Sigmoid colon (tissue), 7 donors: ENCODE measurements around the gene CHMP2A. TPM values are rescaled to one million over a fixed set of nuclear protein-coding genes. Genes with fewer than 3 reads are reported as not detected.
"Not testable (repeated sequence)": the region's sequence is repeated elsewhere in the genome, so short reads cannot be mapped to it uniquely, and the experiment has no call there.

ENCODE experiments used
- DNase-seq: peaks from one replicate; pipeline ENCODE4 v3.0.0-alpha.2; 2019
- H3K27ac ChIP-seq, 4 donors: fragments of 200-600 bp; sonication (generic); one replicate each; pipeline ENCODE4 v1.5.1; 2016 to 2019; ENCODE audit warnings: mild to moderate bottlenecking in 1 of 4
- H3K27me3 ChIP-seq, 3 donors: fragments of 200-600 bp; sonication (generic); one replicate each; pipeline ENCODE4 v1.5.1; 2019; ENCODE audit warnings: mild to moderate bottlenecking in 1 of 3
- H3K36me3 ChIP-seq, 4 donors: fragments of 200-600 bp; sonication (generic); one replicate each; pipeline ENCODE4 v1.5.1; 2016 to 2019
- H3K4me1 ChIP-seq, 4 donors: fragments of 200-600 bp; sonication (generic); one replicate each; pipeline ENCODE4 v1.5.1; 2017 to 2019
- H3K4me3 ChIP-seq, 4 donors: fragments of 200-600 bp; sonication (generic); one replicate each; pipeline ENCODE4 v1.5.1; 2017 to 2019; ENCODE audit warnings: mild to moderate bottlenecking in 2 of 4, moderate library complexity in 1 of 4
- H3K9me3 ChIP-seq, 4 donors: fragments of 200-600 bp in 3 of 4; sonication (generic) in 3 of 4; one replicate each; pipeline versions ENCODE4 v1.5.1 to v1.6.1; 2013 to 2019
- EP300 ChIP-seq, 4 donors: sonication (generic); formaldehyde crosslinking; IDR thresholded peaks; one replicate each; pipeline ENCODE4 v1.6.1; 2017; ENCODE audit warnings: antibody characterized with exemption in 4 of 4
- POLR2A ChIP-seq, 2 donors: fragments of 450-650 bp; IDR thresholded peaks; one replicate each; pipeline ENCODE4 v1.6.1; 2016; ENCODE audit warnings: antibody characterized with exemption in 2 of 2, mild to moderate bottlenecking in 2 of 2, moderate library complexity in 2 of 2
- POLR2AphosphoS5 ChIP-seq, 4 donors: sonication (generic); formaldehyde crosslinking; IDR thresholded peaks; one replicate each; pipeline ENCODE4 v1.6.1; 2017; ENCODE audit warnings: antibody characterized with exemption in 4 of 4
- WGBS, 2 donors: extraction: QIAGEN DNeasy Blood & Tissue Kit; methylation state at CpG; one replicate each; pipeline ENCODE4 v1.1.7; 2013; 5-methylcytosine and 5-hydroxymethylcytosine counted together
- intact Hi-C: fragments of 100-400 bp; cut with DNase I; formaldehyde crosslinking; loops from one replicate; pipeline ENCODE4 v1.15.1; 2023
- polyA plus RNA-seq, 3 donors: library from polyadenylated mRNA; stranded (reverse); fragments of 200-250 nt; gene quantifications; one replicate each; pipeline ENCODE4 v1.2.3, GENCODE V29; 2013
- small RNA-seq, 3 donors: library from RNA; depleted of rRNA; stranded (forward); fragments of <200 nt; gene quantifications; one replicate each; pipeline ENCODE3, GENCODE V24; 2016
- total RNA-seq, 4 donors: library from RNA; depleted of rRNA; stranded (reverse); fragments of >200 nt; gene quantifications; one replicate each; pipeline ENCODE4 v1.1.0, GENCODE V29; 2016
- TF ChIP-seq, protein P1 (sequence below), 4 experiments: fragments of 450-650 bp in 3 of 4; fragments of 200-600 bp in 1 of 4; IDR thresholded peaks; one replicate each; pipeline ENCODE4 v1.5.1; 2016 to 2019; ENCODE audit warnings: antibody characterized with exemption in 4 of 4, mild to moderate bottlenecking in 3 of 4, moderate library complexity in 2 of 4
- donor health status: healthy with polysubstance abuse.
- donor health status: Bipolar disorder and iron deficiency.
- donor health status: healthy.

CHMP2A gene
- total and polyA plus RNA-seq, 7 donors = 101 to 372 (median 144) TPM

DNA sequence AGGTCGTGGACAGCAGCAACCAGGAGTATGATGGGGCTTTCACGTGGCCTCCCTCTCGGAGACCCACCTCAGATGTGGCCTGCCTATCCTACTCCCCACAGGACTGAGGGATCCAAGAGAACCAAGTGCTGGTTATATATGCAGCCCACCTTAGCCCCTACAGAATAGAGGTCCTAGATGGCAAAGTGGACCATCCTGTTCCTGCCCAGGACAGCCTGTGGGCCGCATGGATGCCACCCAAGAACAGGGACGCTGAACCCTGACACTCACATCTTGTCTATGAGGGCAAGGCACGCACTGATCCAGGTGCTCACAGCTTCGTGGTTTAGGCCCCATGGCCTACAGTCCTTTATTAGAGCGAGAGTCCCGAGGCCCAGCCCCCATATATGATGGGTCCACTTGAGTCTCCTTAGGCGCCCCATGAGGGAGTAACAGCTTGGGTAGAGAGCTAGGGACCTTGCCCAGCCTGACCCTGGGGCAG, 41.7 kb downstream of the CHMP2A start:
- DNase-seq = peak; percentile 66
- peak overlapping the region; percentile 66 to 82 (median 78) for H3K27ac ChIP-seq

GRCh38 chr19:58511353-58512208, 43.3 kb downstream of the CHMP2A start, which contains the start of gene SLC27A5:
Gene SLC27A5 (minus strand): TSS chr19:58511992. CDS start chr19:58511955, 37 bp downstream.
- Histone ChIP-seq H3K27me3 (no peaks in the 10 kb centered on the region), H3K9me3 (no peaks in the 10 kb centered on the region), H3K4me1 (peaks cover 0 to 28% (median 20%) of the 10 kb centered on the region in 4 donors), H3K4me3 (no peak within 1 kb of the TSS), H3K36me3 (peaks cover 6 to 13% (median 9%) of the 10 kb centered on the region in 4 donors), H3K27ac (no peak within 1 kb of the TSS)
- DNase-seq = no peak
- 76 to 88% methylated on average over 25 of the region's 25 CpGs for WGBS, 2 donors
- TF ChIP-seq POLR2A (IDR thresholded peaks at IDR 0.05) (no peak), EP300 (IDR thresholded peaks at IDR 0.05) (no peak), POLR2AphosphoS5 (IDR thresholded peaks at IDR 0.05) (peak in 1 of 4 donors; percentile 9)
- TF ChIP-seq, protein P1, sequence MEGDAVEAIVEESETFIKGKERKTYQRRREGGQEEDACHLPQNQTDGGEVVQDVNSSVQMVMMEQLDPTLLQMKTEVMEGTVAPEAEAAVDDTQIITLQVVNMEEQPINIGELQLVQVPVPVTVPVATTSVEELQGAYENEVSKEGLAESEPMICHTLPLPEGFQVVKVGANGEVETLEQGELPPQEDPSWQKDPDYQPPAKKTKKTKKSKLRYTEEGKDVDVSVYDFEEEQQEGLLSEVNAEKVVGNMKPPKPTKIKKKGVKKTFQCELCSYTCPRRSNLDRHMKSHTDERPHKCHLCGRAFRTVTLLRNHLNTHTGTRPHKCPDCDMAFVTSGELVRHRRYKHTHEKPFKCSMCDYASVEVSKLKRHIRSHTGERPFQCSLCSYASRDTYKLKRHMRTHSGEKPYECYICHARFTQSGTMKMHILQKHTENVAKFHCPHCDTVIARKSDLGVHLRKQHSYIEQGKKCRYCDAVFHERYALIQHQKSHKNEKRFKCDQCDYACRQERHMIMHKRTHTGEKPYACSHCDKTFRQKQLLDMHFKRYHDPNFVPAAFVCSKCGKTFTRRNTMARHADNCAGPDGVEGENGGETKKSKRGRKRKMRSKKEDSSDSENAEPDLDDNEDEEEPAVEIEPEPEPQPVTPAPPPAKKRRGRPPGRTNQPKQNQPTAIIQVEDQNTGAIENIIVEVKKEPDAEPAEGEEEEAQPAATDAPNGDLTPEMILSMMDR (IDR thresholded peaks at IDR 0.05) = no peak
- intact Hi-C loops = no loop called here

More for the DNA sequence above, 41.7 kb downstream of the CHMP2A start:
- intact Hi-C loops = no loop called here
- H3K36me3 ChIP-seq = peaks cover 13 to 22% (median 16%) of the 10 kb centered on the region in 4 donors
- peaks cover 0 to 44% (median 37%) of the 10 kb centered on the region in 4 donors for H3K4me1 ChIP-seq
- TF ChIP-seq POLR2A (IDR thresholded peaks at IDR 0.05) (no peak), POLR2AphosphoS5 (IDR thresholded peaks at IDR 0.05) (no peak), EP300 (IDR thresholded peaks at IDR 0.05) (no peak)
- TF ChIP-seq, protein P1 (IDR thresholded peaks at IDR 0.05) = no peak
- no peaks in the 10 kb centered on the region for H3K9me3 ChIP-seq
- peak overlapping the region in 1 of 4 donors; percentile 51 for H3K4me3 ChIP-seq
- H3K27me3 ChIP-seq = no peaks in the 10 kb centered on the region
- WGBS, 2 donors = 79 to 84% methylated on average over 10 of the region's 10 CpGs

DNA sequence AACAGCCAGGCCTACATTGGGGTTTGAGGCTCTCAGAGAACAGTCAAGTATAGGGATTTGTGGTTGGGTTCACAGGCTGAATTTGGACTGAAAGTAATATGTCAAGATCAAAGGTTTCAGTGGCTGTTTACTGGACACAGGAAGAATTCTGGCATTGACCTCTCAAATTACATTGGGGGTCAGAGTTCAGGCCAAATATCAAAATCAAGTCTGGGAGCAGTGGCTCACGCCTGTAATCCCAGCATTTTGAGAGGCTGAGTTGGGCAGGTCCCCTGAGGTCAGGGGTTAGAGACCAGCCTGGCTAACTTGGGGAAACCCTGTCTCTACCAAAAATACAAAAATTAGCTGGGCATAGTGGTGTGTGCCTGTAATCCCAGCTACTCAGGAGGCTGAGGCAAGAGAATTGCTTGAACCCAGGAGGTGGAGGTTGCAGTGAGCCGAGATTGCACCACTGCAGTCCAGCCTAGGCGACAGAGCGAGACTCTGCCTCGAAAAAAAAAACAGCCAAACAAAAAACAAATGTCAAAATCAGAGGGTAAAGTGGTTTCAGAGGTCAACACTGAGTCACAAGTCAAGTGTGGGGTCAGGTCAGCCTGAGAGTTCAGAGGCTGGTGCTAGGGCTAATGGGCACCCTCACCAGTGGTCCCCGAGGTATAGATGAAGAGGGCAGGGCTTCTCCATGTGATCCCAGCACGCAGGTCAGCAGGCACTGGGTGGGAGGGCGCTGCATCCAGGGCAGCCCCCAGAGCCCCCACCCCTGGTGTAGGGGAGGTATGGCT, 44.6 kb downstream of the CHMP2A start:
- Histone ChIP-seq H3K36me3 (no peaks in the 10 kb centered on the region), H3K27ac (no peak overlapping the region), H3K4me1 (peaks cover 0 to 19% (median 17%) of the 10 kb centered on the region in 4 donors), H3K4me3 (no peak overlapping the region), H3K9me3 (no peaks in the 10 kb centered on the region), H3K27me3 (no peaks in the 10 kb centered on the region)
- 89 to 90% methylated on average over 8 of the region's 8 CpGs for WGBS, 2 donors
- intact Hi-C loops = no loop called here
- no peak for TF ChIP-seq EP300 (IDR thresholded peaks at IDR 0.05)
- TF ChIP-seq POLR2AphosphoS5 (IDR thresholded peaks at IDR 0.05) = no peak
- no peak for TF ChIP-seq POLR2A (IDR thresholded peaks at IDR 0.05)
- DNase-seq = no peak

- H3K36me3 ChIP-seq = no peaks in the 10 kb centered on the region
- no peak for DNase-seq
- peaks cover 0 to 16% (median 14%) of the 10 kb centered on the region in 4 donors for H3K4me1 ChIP-seq
- no peaks in the 10 kb centered on the region for H3K9me3 ChIP-seq
- intact Hi-C loops = no loop called here
- no peaks in the 10 kb centered on the region for H3K27me3 ChIP-seq
- no peak overlapping the region for H3K4me3 ChIP-seq
- 90 to 92% methylated on average over 11 of the region's 11 CpGs for WGBS, 2 donors
- TF ChIP-seq EP300 (IDR thresholded peaks at IDR 0.05) (no peak), POLR2AphosphoS5 (IDR thresholded peaks at IDR 0.05) (no peak), POLR2A (IDR thresholded peaks at IDR 0.05) (no peak)
- TF ChIP-seq, protein P1 (IDR thresholded peaks at IDR 0.05) = no peak
- no peak overlapping the region for H3K27ac ChIP-seq
These were observed 45.2 kb downstream of the CHMP2A start for GRCh38 chr19:58509731-58510083.

DNA sequence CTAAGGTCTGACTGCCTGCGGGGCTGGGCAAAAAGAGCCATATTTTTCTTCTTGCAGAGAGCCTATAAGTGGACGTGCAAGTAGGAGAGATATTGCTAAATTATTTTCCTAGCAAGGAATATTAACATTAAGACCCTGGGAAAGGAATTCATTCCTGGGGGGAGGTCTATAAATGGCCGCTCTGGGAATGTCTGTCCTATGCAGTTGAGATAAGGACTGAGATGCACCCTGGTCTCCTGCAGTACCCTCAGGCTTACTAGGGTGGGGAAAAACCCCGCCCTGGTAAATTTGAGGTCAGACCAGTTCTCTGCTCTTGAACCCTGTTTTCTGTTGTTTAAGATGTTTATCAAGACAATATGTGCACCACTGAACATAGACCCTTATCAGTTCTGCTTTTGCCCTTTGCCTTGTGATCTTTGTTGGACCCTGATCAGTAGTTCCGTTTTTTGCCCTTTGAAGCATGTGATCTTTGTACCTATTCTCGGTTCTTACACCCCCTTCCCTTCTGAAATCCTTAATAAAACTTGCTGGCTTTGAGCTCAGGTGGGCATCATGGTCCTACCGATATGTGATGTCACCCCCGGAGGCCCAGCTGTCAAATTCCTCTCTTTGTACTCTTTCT, 47.2 kb downstream of the CHMP2A start:
- H3K27ac ChIP-seq, H3K27me3 ChIP-seq, H3K9me3 ChIP-seq, H3K4me1 ChIP-seq, DNase-seq, H3K4me3 ChIP-seq, intact Hi-C loops, H3K36me3 ChIP-seq: not testable (repeated sequence)
- 65 to 86% methylated on average over 7 to 8 of the region's 8 CpGs for WGBS, 2 donors

Small RNAs within 50 kb of the gene (small RNA-seq; reads per million reads assigned to genes)
- gene MIR6807 (0 reads per million in 3 donors), gene RN7SL525P (0 reads per million in 3 donors)

Other genes starting within 250 kb of the CHMP2A start
- 10 to 100 TPM; 41.7 to 49.4 (median 44.0) TPM for gene ERVK3-1, start 249.7 kb downstream of the CHMP2A start, total RNA-seq
- gene ERVK3-1, start 249.7 kb downstream of the CHMP2A start, polyA plus RNA-seq = 10 to 100 TPM; 23.6 to 35.0 (median 27.6) TPM
- 1 to 10 TPM; 1.4 to 3.6 (median 2.2) TPM for gene ZSCAN22, start 228.1 kb downstream of the CHMP2A start, total RNA-seq
- 1 to 10 TPM in 1 of 3 donors, under 1 TPM in 2; 0.60 to 1.3 (median 0.69) TPM for gene ZSCAN22, start 228.1 kb downstream of the CHMP2A start, polyA plus RNA-seq
- 10 to 100 TPM in 2 of 4 donors, 1 to 10 TPM in 2; 1.9 to 17.4 (median 12.1) TPM for gene A1BG, start 201.6 kb downstream of the CHMP2A start, total RNA-seq
- 10 to 100 TPM in 2 of 3 donors, 1 to 10 TPM in 1; 7.2 to 23.4 (median 16.0) TPM for gene A1BG, start 201.6 kb downstream of the CHMP2A start, polyA plus RNA-seq
- gene ZNF497, start 192.4 kb downstream of the CHMP2A start, total RNA-seq = under 1 TPM; 0.28 to 0.54 (median 0.43) TPM
- gene ZNF497, start 192.4 kb downstream of the CHMP2A start, polyA plus RNA-seq = under 1 TPM in 2 of 3 donors, not detected in 1; 0.46 to 0.79 TPM
- gene ZNF837, start 174.1 kb downstream of the CHMP2A start, total RNA-seq = 1 to 10 TPM in 3 of 4 donors, under 1 TPM in 1; 0.66 to 2.2 (median 1.5) TPM
- gene ZNF837, start 174.1 kb downstream of the CHMP2A start, polyA plus RNA-seq = 1 to 10 TPM; 1.2 to 2.5 (median 1.8) TPM
- 1,000 to 10,000 TPM; 1,322 to 2,581 (median 2,411) TPM for gene RPS5, start 167.8 kb downstream of the CHMP2A start, total RNA-seq
- 1,000 to 10,000 TPM; 1,097 to 1,974 (median 1,406) TPM for gene RPS5, start 167.8 kb downstream of the CHMP2A start, polyA plus RNA-seq
- gene RNF225, start 159.4 kb downstream of the CHMP2A start, total RNA-seq = not detected
- gene RNF225, start 159.4 kb downstream of the CHMP2A start, polyA plus RNA-seq = under 1 TPM in 1 of 3 donors, not detected in 2; 0.07 TPM
- gene ZNF584, start 146.5 kb downstream of the CHMP2A start, total RNA-seq = 10 to 100 TPM in 2 of 4 donors, 1 to 10 TPM in 2; 8.2 to 21.4 (median 12.0) TPM
- gene ZNF584, start 146.5 kb downstream of the CHMP2A start, polyA plus RNA-seq = 1 to 10 TPM; 3.0 to 7.3 (median 4.8) TPM
- 10 to 100 TPM in 1 of 4 donors, 1 to 10 TPM in 3; 5.3 to 12.2 (median 6.4) TPM for gene ZNF132, start 115.0 kb downstream of the CHMP2A start, total RNA-seq
- gene ZNF132, start 115.0 kb downstream of the CHMP2A start, polyA plus RNA-seq = 1 to 10 TPM in 1 of 3 donors, under 1 TPM in 1, not detected in 1; 0.60 to 1.7 TPM
- gene ZNF324B, start 103.5 kb downstream of the CHMP2A start, total RNA-seq = 1 to 10 TPM; 5.4 to 9.7 (median 6.1) TPM
- 1 to 10 TPM in 2 of 3 donors, under 1 TPM in 1; 0.60 to 5.3 (median 2.1) TPM for gene ZNF324B, start 103.5 kb downstream of the CHMP2A start, polyA plus RNA-seq
- 10 to 100 TPM; 10.5 to 16.4 (median 14.0) TPM for gene ZNF324, start 88.0 kb downstream of the CHMP2A start, total RNA-seq
- 1 to 10 TPM; 3.6 to 8.8 (median 4.6) TPM for gene ZNF324, start 88.0 kb downstream of the CHMP2A start, polyA plus RNA-seq
- gene ZNF446, start 78.8 kb downstream of the CHMP2A start, total RNA-seq = 10 to 100 TPM; 10.7 to 20.8 (median 16.5) TPM
- gene ZNF446, start 78.8 kb downstream of the CHMP2A start, polyA plus RNA-seq = 10 to 100 TPM in 1 of 3 donors, 1 to 10 TPM in 2; 4.4 to 11.4 (median 5.4) TPM
- 10 to 100 TPM in 1 of 4 donors, 1 to 10 TPM in 3; 4.2 to 13.5 (median 8.7) TPM for gene SLC27A5, start 43.1 kb downstream of the CHMP2A start, total RNA-seq
- 10 to 100 TPM in 1 of 3 donors, 1 to 10 TPM in 2; 2.3 to 22.9 (median 6.0) TPM for gene SLC27A5, start 43.1 kb downstream of the CHMP2A start, polyA plus RNA-seq
- 10 to 100 TPM in 1 of 4 donors, 1 to 10 TPM in 3; 7.6 to 13.8 (median 8.4) TPM for gene ZBTB45, start 35.3 kb downstream of the CHMP2A start, total RNA-seq
- gene ZBTB45, start 35.3 kb downstream of the CHMP2A start, polyA plus RNA-seq = 10 to 100 TPM in 1 of 3 donors, 1 to 10 TPM in 2; 4.9 to 10.2 (median 6.0) TPM
- 100 to 1,000 TPM; 157 to 236 (median 207) TPM for gene TRIM28, start 11.0 kb downstream of the CHMP2A start, total RNA-seq
- gene TRIM28, start 11.0 kb downstream of the CHMP2A start, polyA plus RNA-seq = 100 to 1,000 TPM in 2 of 3 donors, 10 to 100 TPM in 1; 84.8 to 223 (median 150) TPM
- gene UBE2M, start 3.5 kb upstream of the CHMP2A start, total RNA-seq = 10 to 100 TPM; 22.4 to 37.5 (median 30.3) TPM
- gene UBE2M, start 3.5 kb upstream of the CHMP2A start, polyA plus RNA-seq = 10 to 100 TPM; 48.0 to 58.5 (median 57.8) TPM
- 10 to 100 TPM; 13.6 to 31.5 (median 20.1) TPM for gene MZF1, start 18.2 kb upstream of the CHMP2A start, total RNA-seq
- 10 to 100 TPM in 1 of 3 donors, 1 to 10 TPM in 2; 5.8 to 28.7 (median 9.0) TPM for gene MZF1, start 18.2 kb upstream of the CHMP2A start, polyA plus RNA-seq